ENCODE results near the gene TMEM200B.
"Not testable (repeated sequence)": the region's sequence is repeated elsewhere in the genome, so short reads cannot be mapped to it uniquely, and the experiment has no call there.

TMEM200B gene

DNA sequence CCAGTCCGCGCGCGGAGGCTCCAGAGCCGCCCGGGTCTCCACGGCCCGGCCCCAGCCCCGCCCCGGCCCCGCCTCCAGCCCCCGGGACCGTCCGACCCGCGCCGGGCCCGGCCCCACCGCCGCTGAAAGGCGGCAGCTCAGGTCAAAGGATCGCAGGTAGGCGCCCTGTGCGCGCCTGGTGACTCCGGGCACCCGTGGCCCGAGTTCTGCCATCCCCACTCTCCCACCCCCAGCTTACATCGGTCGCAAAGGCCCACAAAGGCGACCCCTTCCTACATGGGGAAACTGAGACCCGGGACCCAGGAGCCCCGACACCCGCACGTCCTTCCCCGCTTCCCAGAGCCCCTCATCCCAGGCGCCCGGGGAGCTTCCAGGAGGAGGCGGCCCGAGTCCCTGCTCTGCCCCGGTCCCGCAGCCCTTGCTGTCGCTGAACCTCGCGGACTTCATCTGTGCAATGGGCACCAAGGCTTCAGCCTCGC lies at the start of gene TMEM200B:
Gene TMEM200B (minus strand): TSS at position 17 of the 479 bp plus-strand sequence. CDS start 2,075 bp downstream, outside the sequence.
- peak within 1 kb of the TSS; percentile 67 for H3K4me3 ChIP-seq (ENCODE audit: low read depth, low read length)

DNA sequence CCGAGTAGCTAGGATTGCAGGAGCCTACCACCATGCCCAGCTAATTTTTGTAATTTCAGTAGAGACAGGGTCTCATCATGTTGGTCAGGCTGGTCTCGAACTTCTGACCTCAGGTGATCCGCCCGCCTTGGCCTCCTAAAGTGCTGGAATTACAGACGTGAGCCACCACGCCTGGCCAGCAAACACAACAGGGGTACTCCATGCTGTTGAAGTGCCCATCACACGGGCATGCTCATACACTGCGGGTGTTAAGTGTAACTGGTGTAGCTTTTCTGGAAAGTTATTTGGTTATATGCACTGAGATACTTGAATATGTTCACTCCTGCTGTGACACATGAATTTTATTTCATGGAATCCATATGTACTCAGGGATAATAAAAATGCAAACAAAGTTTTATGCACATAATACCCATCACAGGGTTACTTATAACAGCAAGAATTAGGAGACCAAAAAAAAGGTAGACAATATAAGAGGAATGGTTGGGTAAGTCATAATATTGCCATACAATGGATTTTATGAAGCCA lies 48.8 kb upstream of the TMEM200B start:
- H3K4me3 ChIP-seq (ENCODE audit: low read depth, low read length): no peak overlapping the region

DNA sequence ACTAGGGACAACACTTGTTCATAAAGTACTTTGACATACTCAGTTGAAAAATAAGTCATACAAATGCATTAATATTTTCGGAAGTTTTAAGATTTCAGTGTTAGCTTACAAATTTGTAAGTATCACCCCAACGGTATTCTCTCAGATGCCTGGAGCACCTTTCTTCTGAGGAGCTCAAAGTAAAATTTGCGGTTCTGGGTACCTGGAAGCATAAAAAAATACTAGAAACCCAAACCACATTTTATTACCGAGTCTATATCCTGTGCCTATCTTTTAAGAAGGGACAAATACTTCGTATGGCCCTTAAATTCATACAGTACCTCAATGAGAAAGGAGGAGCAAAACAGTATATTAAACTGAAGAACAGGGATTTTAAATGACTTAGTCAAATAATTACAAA lies 47.8 kb upstream of the TMEM200B start:
- no peak overlapping the region for H3K4me3 ChIP-seq (ENCODE audit: low read depth, low read length)

DNA sequence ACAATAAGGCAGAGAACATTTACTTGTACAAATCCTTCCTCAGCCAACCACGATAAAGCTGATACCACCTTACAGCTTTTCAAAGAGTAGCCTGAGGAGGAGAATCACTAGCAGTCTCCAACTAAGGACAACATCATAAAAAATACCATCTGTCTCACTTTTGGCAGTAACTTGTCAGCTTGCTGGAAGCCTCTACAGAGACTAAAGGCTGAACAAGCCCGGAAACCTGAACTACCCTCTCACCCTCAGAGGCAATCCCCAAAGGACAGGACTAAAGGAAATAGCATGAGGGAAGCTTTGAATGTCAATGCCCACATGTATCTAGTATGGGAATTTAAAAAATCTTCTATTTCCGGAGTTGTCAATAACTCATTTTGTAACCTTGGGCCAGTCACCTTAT lies 47.4 kb upstream of the TMEM200B start:
- H3K4me3 ChIP-seq (ENCODE audit: low read depth, low read length): no peak overlapping the region

DNA sequence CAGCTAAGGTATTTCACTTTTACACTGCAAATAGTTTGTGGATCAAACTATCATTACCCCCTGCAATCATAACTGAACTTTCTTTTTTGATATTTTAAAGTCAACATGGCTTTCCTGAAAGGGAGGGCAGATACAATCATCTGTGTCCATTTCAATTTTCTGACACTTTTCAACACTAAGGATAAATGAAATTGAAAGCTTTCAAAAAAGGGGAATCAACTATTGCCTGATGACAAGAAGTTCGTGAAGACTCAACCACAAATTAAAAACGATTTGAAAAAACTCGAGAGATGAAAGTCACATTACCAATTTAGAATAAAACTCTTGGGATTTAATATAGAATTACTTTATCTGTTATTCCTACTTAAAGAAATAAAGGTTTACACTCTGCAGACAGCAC lies 46.3 kb upstream of the TMEM200B start:
- H3K4me3 ChIP-seq (ENCODE audit: low read depth, low read length): no peak overlapping the region

DNA sequence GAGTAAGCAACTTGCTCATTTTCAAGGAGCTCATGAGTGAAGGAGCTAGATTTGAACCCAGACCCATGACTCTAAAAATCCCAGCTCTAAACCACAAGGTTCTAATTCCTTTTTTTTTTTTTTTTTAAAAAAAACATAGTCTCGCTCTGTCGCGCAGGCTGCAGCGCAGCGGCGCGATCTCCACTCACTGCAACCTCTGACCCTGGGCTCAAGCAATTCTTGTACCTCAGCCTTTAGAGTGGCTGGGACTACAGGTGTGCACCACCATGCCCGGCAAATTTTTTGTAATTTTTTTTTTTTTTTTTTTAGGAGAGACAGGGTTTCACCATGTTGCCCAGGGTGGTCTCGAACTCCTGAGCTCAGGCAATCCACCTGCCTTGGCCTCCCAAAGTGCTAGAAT lies 44.2 kb upstream of the TMEM200B start:
- no peak overlapping the region for H3K4me3 ChIP-seq (ENCODE audit: low read depth, low read length)

DNA sequence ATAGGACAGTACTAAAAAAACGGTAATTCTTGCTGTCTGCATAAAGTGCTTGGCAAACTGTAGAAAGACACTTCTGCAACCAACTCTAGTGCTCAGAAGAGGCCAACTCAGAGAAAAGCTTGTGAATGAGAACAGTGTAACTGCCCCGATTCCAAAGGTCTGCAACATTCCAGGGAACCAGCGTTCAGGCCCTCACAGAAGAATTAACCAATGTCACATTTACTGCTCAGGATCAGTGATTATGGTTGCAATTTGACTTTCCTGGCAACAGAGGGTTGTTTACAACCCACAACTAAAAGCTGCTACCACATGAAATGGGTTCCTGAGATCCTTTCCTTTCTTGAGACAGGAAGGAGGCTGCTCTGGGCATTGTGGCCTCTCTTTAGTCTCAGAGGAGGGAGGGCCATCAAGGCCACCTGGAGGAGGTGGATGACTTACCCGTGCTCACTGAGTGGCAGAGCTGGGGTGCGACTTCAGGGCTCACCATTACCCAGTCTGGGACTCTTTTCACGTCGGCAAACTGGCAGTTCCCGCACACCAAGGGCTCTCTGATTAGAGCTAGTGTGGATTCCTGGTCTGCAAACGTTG lies 42.7 kb upstream of the TMEM200B start:
- H3K4me3 ChIP-seq (ENCODE audit: low read depth, low read length): no peak overlapping the region

DNA sequence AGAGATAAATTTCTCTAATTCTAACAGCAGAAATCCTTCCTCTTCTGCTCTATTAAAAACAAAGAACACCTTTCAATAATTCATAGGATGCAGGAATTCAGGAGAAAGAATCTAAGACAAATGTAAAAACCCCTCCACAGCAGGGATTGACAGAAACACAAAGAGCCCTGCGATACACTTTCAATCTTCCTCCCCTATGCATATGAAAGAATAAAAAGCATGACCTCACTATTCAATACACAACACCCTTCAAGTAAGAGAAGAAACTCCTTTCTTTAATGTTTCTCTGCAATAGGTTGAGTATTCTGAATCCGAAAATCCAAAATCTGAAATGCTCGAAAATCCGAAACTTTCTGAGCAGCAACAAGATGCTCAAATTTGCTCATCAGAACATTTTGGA lies 40.9 kb upstream of the TMEM200B start:
- H3K4me3 ChIP-seq (ENCODE audit: low read depth, low read length): no peak overlapping the region

DNA sequence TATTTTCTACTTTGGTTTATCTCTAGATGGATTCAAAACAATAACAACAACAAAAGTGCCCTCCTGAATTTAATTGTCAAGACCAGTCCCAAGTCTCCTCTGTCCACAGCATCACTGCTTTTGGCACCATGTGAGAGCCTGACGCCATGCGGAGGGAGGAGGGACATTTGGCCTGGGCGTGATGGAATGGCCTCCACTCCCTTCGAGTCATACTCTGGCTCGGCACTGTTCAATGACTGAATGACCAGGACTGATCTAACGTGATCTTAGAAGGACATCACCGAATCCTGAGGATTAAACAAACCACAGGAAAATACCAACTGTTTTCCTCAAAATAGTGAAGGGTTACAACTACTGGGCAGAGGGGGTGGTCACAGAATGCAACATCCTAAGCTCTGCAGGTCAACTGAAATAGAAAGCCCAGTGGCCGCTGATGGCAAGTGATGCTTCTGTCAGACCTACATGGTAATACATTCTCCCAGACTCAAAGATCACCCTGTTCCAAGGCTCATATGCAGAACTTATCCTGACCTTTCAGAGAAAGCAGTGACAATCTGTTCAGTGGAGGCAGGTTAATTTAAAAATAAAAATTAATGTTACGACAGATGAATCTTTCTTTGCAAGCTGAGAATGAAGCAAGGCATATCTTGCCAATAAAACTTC lies 38.9 kb upstream of the TMEM200B start:
- H3K4me3 ChIP-seq (ENCODE audit: low read depth, low read length): no peak overlapping the region

DNA sequence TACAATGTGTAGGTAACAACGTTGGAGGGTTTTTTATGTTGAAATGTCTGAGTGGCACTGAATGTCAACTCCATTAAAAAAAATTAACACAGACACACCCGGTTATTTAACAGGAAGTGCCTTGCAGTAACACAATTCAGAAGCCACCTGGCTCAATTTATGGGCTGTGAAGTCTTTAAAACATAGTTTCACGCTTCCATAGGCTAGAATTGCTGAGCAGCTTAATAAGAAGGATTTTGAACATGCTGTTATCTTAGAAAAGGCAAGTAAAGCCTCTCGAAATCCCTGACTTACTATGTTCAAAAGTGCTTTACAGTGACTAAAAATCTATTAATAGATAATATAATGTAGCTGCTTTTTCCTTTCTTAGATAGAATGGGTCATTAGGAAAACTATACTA lies 38.3 kb upstream of the TMEM200B start:
- no peak overlapping the region for H3K4me3 ChIP-seq (ENCODE audit: low read depth, low read length)

DNA sequence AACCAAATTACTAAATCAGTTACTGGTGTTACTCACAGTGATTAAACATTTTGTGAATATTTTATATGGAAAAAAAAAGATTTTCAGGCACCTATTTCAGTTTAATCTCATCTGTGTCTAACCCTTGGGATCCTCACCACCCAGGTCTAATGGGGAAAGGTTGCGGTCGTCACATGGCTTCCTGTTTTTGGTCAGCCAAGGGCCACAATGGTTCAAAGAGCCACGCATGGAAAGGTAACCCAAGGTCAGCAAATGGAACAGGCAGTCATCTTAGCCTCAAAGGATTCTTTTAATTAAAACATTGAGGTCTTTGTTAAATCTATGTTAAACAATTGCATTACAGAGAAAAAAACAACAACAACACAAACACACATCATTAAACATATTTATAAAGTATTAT lies 36.1 kb upstream of the TMEM200B start:
- no peak overlapping the region for H3K4me3 ChIP-seq (ENCODE audit: low read depth, low read length)

DNA sequence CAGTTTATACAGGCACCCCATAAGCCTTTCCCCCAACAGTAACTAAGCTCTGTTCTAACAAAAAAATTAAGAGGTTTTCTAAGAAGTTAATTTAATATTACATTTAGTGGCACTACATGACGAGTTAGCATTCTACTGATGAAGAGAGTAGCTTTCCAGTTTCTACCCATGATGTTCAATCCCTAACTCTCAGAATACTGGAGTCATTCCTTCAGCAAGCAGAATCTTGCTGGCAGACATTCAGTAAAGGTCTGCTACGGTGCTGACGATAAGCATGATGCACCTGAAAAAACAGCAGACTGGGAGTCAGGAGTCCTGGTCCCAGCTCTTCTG lies 33.5 kb upstream of the TMEM200B start:
- no peak overlapping the region for H3K4me3 ChIP-seq (ENCODE audit: low read depth, low read length)

DNA sequence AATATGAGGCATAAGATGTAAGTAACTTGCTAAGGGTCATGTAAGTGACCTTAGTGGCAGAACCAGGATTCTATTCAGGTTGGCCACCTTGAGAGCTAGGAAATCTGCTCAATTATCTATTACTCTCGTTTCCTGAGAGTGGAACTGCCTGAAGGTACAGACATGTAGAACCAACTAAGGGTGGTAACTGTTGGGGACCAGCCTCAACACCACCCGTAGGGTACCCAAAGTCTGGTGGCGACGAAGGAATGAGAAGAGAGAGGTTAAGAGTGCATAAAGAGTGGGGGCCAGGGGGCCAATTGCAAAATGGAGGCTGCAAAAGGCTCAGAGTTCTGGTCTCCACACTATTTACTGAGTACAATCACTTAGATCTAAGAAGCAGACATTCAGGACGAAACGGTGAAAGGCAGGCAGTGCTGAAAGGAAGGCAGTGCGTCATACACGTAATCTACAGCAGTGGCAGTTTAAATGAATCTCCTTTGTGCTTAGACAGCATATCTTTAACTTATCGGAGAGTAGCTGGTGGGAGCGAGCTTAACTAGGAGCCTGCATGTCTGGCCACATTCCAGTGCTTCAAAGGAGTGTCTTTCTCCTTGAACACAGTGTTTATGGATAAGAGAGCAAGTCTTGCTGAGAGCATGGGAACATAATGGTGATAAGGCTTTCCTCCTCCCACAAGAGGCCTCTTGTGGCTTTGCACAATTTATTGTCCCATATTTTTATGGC lies 33.0 kb upstream of the TMEM200B start:
- no peak overlapping the region for H3K4me3 ChIP-seq (ENCODE audit: low read depth, low read length)

DNA sequence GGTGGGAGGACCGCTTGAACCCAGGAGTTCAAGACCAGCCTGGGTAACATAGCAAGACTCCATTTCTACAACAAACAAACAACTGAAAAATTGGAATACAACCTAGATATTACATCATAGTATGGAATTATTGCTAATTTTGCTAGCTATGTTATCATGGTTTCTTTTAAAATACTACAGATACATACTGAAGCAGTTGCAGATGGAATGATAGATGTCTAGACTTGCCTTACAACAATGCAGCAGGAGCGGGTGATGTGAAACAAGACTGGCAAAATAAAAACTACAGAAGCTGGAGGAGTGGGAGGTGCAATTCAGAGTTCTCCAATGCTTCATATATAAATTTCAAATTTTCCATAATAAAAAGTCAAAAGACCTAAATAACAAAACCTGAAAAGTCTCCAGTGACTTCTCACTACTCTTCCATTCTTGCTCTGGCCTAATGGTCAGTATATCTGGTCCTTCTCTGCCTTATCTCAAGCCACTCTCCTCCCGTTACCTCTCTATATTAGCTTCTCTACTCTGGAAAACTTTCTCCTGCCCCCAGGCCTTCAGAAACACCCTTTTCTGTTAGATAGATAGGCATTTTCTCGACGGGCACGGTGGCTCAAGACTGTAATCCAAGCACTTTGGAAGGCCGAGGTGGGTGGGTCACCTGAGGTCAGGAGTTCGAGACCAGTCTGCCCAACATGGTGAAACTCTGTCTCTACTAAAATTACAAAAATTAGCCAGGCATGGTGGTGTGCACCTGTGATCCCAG lies 28.5 kb upstream of the TMEM200B start:
- H3K4me3 ChIP-seq (ENCODE audit: low read depth, low read length): no peak overlapping the region

DNA sequence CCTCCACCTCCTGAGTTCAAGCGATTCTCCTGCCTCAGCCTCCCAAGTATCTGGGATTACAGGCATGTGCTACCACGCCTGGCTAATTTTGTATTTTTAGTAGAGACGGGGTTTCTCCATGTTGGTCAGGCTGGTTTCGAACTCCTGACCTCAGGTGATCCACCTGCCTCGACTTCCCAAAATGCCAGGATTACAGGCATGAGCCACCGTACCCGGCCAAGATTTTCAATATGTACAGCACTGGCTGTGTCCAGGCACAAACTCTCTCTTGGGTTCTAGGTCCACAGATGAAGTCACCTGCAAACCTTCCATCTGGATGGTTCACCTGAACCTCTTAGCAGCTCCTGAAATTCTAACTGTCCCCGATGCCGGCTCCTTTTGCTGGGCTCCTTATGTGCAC lies 26.6 kb upstream of the TMEM200B start:
- not testable (repeated sequence) for H3K4me3 ChIP-seq (ENCODE audit: low read depth, low read length)

DNA sequence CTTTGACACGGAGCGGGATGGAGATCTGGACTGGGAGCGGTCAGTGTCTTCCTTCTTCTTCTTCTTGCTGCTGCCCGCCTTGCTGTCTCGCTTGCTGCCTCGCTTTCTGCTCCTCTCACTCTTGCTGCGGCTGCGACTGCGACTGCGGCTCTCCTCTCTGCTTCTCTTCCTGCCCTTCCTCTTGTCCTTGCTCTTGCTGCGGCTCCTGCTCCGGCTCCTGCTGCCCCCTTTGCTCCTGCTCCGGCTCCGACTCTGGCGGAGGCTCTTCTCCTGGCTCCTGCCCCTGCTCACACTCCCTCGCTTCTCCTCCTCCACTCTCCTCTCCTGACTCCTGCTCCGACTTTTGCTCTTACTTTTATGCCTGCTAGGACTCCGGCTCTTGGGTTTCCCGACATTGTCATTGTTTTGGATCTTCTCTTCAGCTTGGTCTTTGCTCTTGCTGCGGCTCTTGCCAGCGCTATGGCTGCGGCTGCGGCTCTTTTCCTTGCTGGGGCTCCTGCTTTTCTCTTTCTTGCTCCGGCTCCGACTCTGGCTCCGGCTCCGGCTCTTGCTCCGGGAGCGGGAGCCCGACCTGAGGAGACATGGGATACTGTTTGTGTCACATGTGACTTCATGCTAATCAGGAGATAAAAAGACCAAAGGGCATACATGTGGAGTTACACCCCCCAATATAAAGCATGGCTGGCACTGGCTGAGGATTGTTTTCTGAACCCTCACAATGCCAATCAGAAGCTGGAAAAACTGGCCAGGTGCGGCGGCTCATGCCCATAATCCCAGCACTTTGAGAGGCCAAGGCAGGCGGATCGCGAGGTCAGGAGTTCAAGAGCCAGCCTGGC lies 25.2 kb upstream of the TMEM200B start:
- H3K4me3 ChIP-seq (ENCODE audit: low read depth, low read length): no peak overlapping the region

DNA sequence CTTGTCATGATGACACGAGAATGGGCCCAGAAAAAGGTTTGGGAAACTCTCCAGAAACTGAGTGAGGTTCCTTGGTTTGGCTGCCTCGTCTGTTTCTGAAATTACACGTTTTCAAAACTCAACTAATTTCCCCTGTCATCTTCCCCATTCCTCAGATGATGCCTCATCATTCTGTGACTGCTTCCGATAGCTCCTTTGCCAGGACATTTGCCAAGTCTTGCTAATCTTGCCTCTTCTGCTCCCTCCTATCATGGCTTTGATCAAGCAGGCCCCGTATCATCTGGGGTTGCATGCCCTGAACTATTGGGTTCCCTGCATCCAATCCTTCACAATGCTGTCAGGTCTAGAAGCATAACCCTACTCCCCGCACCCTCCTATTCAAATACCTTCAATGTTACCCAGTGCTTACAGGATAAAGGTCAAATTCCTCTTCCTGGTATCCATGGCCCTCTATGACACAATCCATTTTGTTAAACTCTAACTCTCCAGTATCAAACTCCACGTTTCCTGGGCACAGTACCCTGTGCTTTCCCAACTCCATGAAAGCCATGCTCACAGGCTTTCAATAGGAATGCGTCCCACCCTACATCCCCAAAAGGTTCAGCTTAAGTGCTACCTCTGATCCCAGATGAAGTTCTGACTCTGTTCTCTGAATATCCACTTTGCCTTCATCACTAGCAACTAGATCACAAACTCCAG lies 22.2 kb upstream of the TMEM200B start:
- H3K4me3 ChIP-seq (ENCODE audit: low read depth, low read length): no peak overlapping the region

DNA sequence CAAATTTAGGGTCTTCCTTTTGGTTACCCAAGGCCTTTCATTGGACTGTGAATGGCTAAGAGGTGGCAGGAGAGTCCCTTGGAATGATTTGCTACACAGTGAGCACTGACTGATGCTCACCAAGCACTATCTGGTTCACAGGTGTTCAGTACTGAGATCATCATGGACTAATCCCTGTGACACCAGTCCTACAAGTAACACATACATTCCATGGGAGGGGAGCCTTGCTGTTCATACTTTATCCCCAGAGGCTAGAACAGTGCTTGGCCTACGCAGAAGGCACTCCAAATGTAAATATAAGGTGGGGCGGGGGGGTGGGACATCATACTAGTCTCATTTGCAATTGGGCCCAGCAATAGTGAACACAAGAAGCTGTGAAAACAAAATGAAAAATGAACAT lies 20.5 kb upstream of the TMEM200B start:
- H3K4me3 ChIP-seq (ENCODE audit: low read depth, low read length): no peak overlapping the region

DNA sequence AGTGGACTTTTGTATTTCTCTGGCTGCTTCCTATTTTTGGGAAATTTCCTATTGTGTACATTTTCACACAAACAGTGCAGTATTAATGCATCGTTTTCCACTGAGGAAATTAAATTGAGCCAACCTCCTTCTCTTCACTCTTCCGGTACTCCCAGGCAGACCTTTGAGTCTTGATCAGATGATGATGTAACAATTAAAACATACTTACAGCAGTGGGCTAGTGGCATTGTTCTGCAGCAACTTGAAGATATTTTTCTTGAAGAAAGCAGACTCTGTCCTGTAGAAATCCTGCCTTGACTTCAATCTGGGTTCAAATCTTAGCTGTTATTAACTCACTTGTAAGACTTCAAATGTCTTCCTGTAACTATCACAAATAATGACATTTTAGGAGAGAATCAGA lies 19.0 kb upstream of the TMEM200B start:
- no peak overlapping the region for H3K4me3 ChIP-seq (ENCODE audit: low read depth, low read length)

DNA sequence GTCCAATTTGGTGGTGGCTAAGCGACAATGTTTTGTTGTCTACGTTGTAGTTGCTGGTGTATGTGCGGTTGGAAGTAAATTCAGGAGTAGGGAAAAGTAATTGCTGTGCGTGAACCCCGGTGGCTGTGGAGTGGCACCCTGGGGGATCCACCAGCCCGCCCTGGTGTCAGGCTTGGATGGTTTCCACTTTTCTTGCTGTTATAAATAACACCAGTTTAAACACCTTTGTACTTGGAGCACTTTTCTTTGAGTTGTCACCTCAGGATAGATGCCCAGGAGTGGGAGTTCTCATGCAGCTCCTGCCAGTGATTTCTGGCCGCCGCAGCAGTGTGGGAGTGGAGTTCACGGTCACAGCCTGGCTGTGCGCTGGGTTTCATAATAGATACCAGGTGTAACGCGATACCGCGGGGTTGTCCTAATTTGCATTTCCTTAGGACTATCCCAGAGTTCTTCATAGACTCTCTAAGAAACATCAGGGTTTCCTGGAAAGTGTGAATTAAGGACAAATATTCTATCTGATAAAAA lies 12.8 kb upstream of the TMEM200B start:
- no peak overlapping the region for H3K4me3 ChIP-seq (ENCODE audit: low read depth, low read length)
